HL-60 (cell line): ENCODE results near the gene KHNYN.

Source experiments
- DNase-seq, 2 experiments: peaks; one replicate each; pipeline ENCODE4 v3.0.0-alpha.2; 2010 to 2020; ENCODE audit warnings: low read depth in 1 of 2, low spot score in 1 of 2
- H3K27ac ChIP-seq: fragments of 250-450 bp; sonication (Bioruptor Pico); replicated peaks from 2 replicates; pipeline ENCODE4 v1.5.1; 2020; ENCODE audit warnings: mild to moderate bottlenecking, moderate library complexity
- H3K27me3 ChIP-seq: fragments of 250-450 bp; sonication (Bioruptor Pico); 2 replicates; pipeline ENCODE4 v1.5.1; 2021; ENCODE audit warnings: mild to moderate bottlenecking, moderate library complexity; ENCODE audit not compliant: insufficient read depth, poor library complexity, severe bottlenecking
- H3K4me3 ChIP-seq: replicated peaks from 2 replicates; pipeline ENCODE4 v1.5.1; 2011; ENCODE audit warnings: mild to moderate bottlenecking, control low read depth, low read length; ENCODE audit not compliant: insufficient read depth
- CTCF ChIP-seq: IDR thresholded peaks from one replicate; pipeline ENCODE4 v1.5.1; 2011; ENCODE audit warnings: low read length, control low read depth, inconsistent platforms; ENCODE audit not compliant: insufficient read depth
- GABPA ChIP-seq: IDR thresholded peaks from 2 replicates; pipeline ENCODE4 v1.6.1; 2012; ENCODE audit warnings: low read depth
- POLR2AphosphoS5 ChIP-seq: IDR thresholded peaks from 2 replicates; pipeline ENCODE4 v1.6.1; 2012; ENCODE audit warnings: low read depth
- REST ChIP-seq: IDR thresholded peaks from 2 replicates; pipeline ENCODE4 v1.6.1; 2012; ENCODE audit warnings: low read depth; ENCODE audit not compliant: insufficient replicate concordance
- SPI1 ChIP-seq: IDR thresholded peaks from 2 replicates; pipeline ENCODE4 v1.6.1; 2012; ENCODE audit warnings: low read depth, mild to moderate bottlenecking, borderline replicate concordance

KHNYN gene

GRCh38 chr14:24434676-24435075, 4.9 kb downstream of the KHNYN start:
- no peaks in the 10 kb centered on the region for H3K27me3 ChIP-seq
- H3K27ac ChIP-seq: no peak overlapping the region
- TF ChIP-seq GABPA (no peak), REST (no peak), CTCF (no peak), SPI1 (no peak), POLR2AphosphoS5 (no peak)
- DNase-seq: no peak
- H3K4me3 ChIP-seq: no peak overlapping the region

- no peaks in the 10 kb centered on the region for H3K27me3 ChIP-seq
- DNase-seq: no peak
- no peak overlapping the region for H3K27ac ChIP-seq
- H3K4me3 ChIP-seq: no peak overlapping the region
- TF ChIP-seq CTCF (no peak), GABPA (no peak), SPI1 (no peak), REST (no peak), POLR2AphosphoS5 (no peak)
These were observed 5.5 kb downstream of the KHNYN start for GRCh38 chr14:24435192-24435810.

DNA sequence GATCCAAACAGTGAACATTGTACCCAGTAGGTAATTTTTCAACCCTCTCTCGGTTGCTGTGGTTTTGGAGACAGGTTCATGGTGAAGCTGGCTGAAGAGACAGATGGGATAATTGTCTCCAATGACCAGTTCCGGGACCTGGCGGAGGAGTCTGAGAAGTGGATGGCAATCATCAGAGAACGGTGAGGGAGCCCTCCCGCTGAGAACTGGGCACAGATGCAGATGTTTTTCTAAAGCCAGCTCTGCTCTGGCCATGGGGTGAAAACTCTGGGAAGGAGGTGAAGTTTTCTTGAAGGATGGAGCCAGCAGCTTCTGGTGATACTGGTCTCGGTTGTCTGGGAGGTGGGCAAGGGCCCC, 6.2 kb downstream of the KHNYN start:
- TF ChIP-seq GABPA (no peak), CTCF (no peak)
- DNase-seq: no peak
- Histone ChIP-seq H3K27ac (no peak overlapping the region), H3K27me3 (no peaks in the 10 kb centered on the region), H3K4me3 (no peak overlapping the region)

- Histone ChIP-seq H3K4me3 (no peak overlapping the region), H3K27ac (no peak overlapping the region), H3K27me3 (no peaks in the 10 kb centered on the region)
- peak in 1 of 2 experiments; percentile 45 for DNase-seq
- TF ChIP-seq CTCF (peak; percentile 72), REST (no peak)
These were observed 6.7 kb downstream of the KHNYN start for GRCh38 chr14:24436355-24437019.
